Endothelial cell of umbilical vein (primary cell): ENCODE measurements around the gene LRRIQ1. TPM values are rescaled to one million over a fixed set of nuclear protein-coding genes. Genes with fewer than 3 reads are reported as not detected.

Experiments used
- BruUV-seq: library from RNA; stranded (reverse); fragments of 400-500 nt; replicated peaks from 2 replicates; lab custom pipeline; 2021; lab: Mats Ljungman, UMichigan
- CTCF ChIA-PET: fragments of 300-600, 350-600 bp; sonication (Branson Sonifier 250); formaldehyde crosslinking; loops from one replicate; lab custom pipeline; 2021; ENCODE audit warnings: antibody characterized with exemption, inconsistent platforms; lab: Charles Lee
- POLR2A ChIA-PET: fragments of 300-600, 350-600 bp; sonication (Branson Sonifier 250); formaldehyde crosslinking; loops from one replicate; lab custom pipeline; 2021; ENCODE audit warnings: antibody characterized with exemption, inconsistent platforms; lab: Charles Lee
- DNase-seq: peaks from one replicate; pipeline ENCODE4 v3.0.0-alpha.2; 2011; ENCODE audit warnings: low read depth, low spot score
- FAIRE-seq: peaks from 2 replicates; lab custom pipeline; 2011; peaks lifted over from hg19 to GRCh38; lab: Jason Lieb, UNC
- H2AFZ ChIP-seq: 2 replicates; pipeline ENCODE4 v1.6.0; 2012; ENCODE audit warnings: low read depth, low read length, control low read depth, inconsistent platforms
- H3K27ac ChIP-seq: 2 replicates; pipeline ENCODE4 v1.5.1; 2011; ENCODE audit warnings: low read depth, mild to moderate bottlenecking, control low read depth, low read length, moderate library complexity; ENCODE audit not compliant: insufficient read depth
- H3K27me3 ChIP-seq, 2 experiments: 2 replicates each; pipeline versions ENCODE4 v1.6.0 to v1.6.1; 2011; ENCODE audit warnings: low read length in 2 of 2, mixed read lengths in 1 of 2; ENCODE audit not compliant: control insufficient read depth in 2 of 2, insufficient read depth in 2 of 2
- H3K36me3 ChIP-seq, 2 experiments: 2 replicates in 1 of 2; 3 replicates in 1 of 2; pipeline ENCODE4 v1.5.1; 2011; ENCODE audit warnings: low read length in 2 of 2, mild to moderate bottlenecking in 1 of 2, moderate library complexity in 1 of 2; ENCODE audit not compliant: control insufficient read depth in 2 of 2, insufficient read depth in 2 of 2; ENCODE audit errors: extremely low read depth in 1 of 2
- H3K4me1 ChIP-seq: 3 replicates; pipeline ENCODE4 v1.5.1; 2011; ENCODE audit warnings: mild to moderate bottlenecking, low read length; ENCODE audit not compliant: control insufficient read depth, insufficient read depth; ENCODE audit errors: extremely low read depth
- H3K4me2 ChIP-seq: 2 replicates; pipeline ENCODE4 v1.6.1; 2011; ENCODE audit warnings: low read length, control low read depth, mixed read lengths; ENCODE audit not compliant: insufficient read depth
- H3K4me3 ChIP-seq, 3 experiments: fragments of 200-600 bp in 1 of 3; sonication (generic), shearing (Covaris generic) in 1 of 3; replicated peaks in 1 of 3; 2 replicates each; pipeline ENCODE4 v1.5.1; 2011 to 2016; ENCODE audit warnings: control low read depth in 3 of 3, low read length in 3 of 3, mild to moderate bottlenecking in 2 of 3, inconsistent platforms in 1 of 3, low read depth in 1 of 3, moderate library complexity in 1 of 3; ENCODE audit not compliant: insufficient read depth in 1 of 3
- H3K79me2 ChIP-seq: 2 replicates; pipeline ENCODE4 v1.6.0; 2012; ENCODE audit warnings: low read length, inconsistent platforms; ENCODE audit not compliant: control insufficient read depth, insufficient read depth
- H3K9ac ChIP-seq: replicated peaks from 2 replicates; pipeline ENCODE3; 2011; ENCODE audit warnings: low read length, control low read depth; ENCODE audit not compliant: insufficient read depth; ENCODE audit errors: extremely low read depth
- H3K9me1 ChIP-seq: replicated peaks from 3 replicates; pipeline ENCODE4 v1.6.0; 2011; ENCODE audit warnings: mild to moderate bottlenecking, low read length; ENCODE audit not compliant: control insufficient read depth, insufficient read depth; ENCODE audit errors: extremely low read depth
- H3K9me3 ChIP-seq: replicated peaks from 2 replicates; pipeline ENCODE4 v1.5.1; 2012; ENCODE audit warnings: low read length, inconsistent platforms; ENCODE audit not compliant: control insufficient read depth, insufficient read depth
- H4K20me1 ChIP-seq: replicated peaks from 2 replicates; pipeline ENCODE3; 2011; ENCODE audit warnings: mild to moderate bottlenecking, low read length; ENCODE audit not compliant: control insufficient read depth, insufficient read depth; ENCODE audit errors: extremely low read depth
- CTCF ChIP-seq, 2 donors: IDR thresholded peaks; 1 replicate in 1 of 2; 2 replicates in 1 of 2; pipeline ENCODE4 v1.5.1; 2011; ENCODE audit warnings: low read length in 2 of 2, mild to moderate bottlenecking in 2 of 2, moderate library complexity in 2 of 2, control low read depth in 1 of 2, inconsistent platforms in 1 of 2, low read depth in 1 of 2; ENCODE audit not compliant: insufficient read depth in 1 of 2; ENCODE audit errors: extremely low read depth in 1 of 2
- EZH2 ChIP-seq: IDR thresholded peaks from 2 replicates; pipeline ENCODE4 v1.6.1; 2012; ENCODE audit warnings: borderline replicate concordance, low read depth, mild to moderate bottlenecking, moderate library complexity, low read length, inconsistent platforms; ENCODE audit not compliant: severe bottlenecking
- GATA2 ChIP-seq: IDR thresholded peaks from 2 replicates; pipeline ENCODE4 v1.7.0; 2011; ENCODE audit warnings: low read depth, mild to moderate bottlenecking, moderate library complexity, mixed read lengths, low read length; ENCODE audit not compliant: insufficient read length, insufficient read depth
- JUN ChIP-seq: IDR thresholded peaks from 2 replicates; pipeline ENCODE4 v1.6.1; 2011; ENCODE audit warnings: borderline replicate concordance, low read depth; ENCODE audit not compliant: insufficient read length, insufficient read depth
- MAX ChIP-seq: IDR thresholded peaks from 2 replicates; pipeline ENCODE4 v1.6.1; 2011; ENCODE audit not compliant: insufficient read depth, insufficient read length
- MYC ChIP-seq: IDR thresholded peaks from one replicate; pipeline ENCODE4 v1.6.1; 2011; ENCODE audit warnings: mild to moderate bottlenecking, low read depth, low read length
- POLR2AphosphoS5 ChIP-seq: IDR thresholded peaks from 2 replicates; pipeline ENCODE4 v1.6.1; 2012; ENCODE audit warnings: low read depth, mild to moderate bottlenecking, control low read depth, low read length, moderate library complexity; ENCODE audit not compliant: insufficient read depth
- dilution Hi-C: fragments of 300-500 bp; cut with MboI; formaldehyde crosslinking; loops from one replicate; pipeline ENCODE4 v1.15.0; 2019; ENCODE audit warnings: low sequenced_read_pairs; ENCODE audit not compliant: extremely low pct_ligation_motif_present
- intact Hi-C: fragments of 100-400 bp; cut with micrococcal nuclease; formaldehyde crosslinking; loops from one replicate; pipeline ENCODE4 v1.10.0; 2022
- polyA plus RNA-seq, 4 experiments: library from polyadenylated mRNA; depleted of rRNA in 3 of 4; stranded (reverse) in 3 of 4; unstranded in 1 of 4; fragments of >200 nt; gene quantifications; 2 replicates each; pipeline versions ENCODE4 v1.2.1 to v1.2.3, GENCODE V29; 2011 to 2012; ENCODE audit warnings: missing spikeins in 1 of 4
- total RNA-seq: library from RNA; stranded (reverse); gene quantifications from 2 replicates; pipeline ENCODE4 v1.2.3, GENCODE V29; 2021

The LRRIQ1 gene
- total and polyA plus RNA-seq, 2 donors (not counting 3 experiments of a cell fraction or from before 2014, with no cell fraction given): 0.08 to 0.20 TPM

GRCh38 chr12:85029456-85029855, 6.7 kb upstream of the LRRIQ1 start:
- Histone ChIP-seq H3K27me3 (peaks cover 8 to 40% of the 10 kb centered on the region in 2 experiments), H3K79me2 (no peaks in the 10 kb centered on the region), H2AFZ (no peak overlapping the region), H3K4me3 (no peak overlapping the region), H3K27ac (no peak overlapping the region), H3K9ac (no peak overlapping the region), H3K4me2 (no peak overlapping the region), H3K36me3 (no peaks in the 10 kb centered on the region), H3K9me3 (no peaks in the 10 kb centered on the region), H3K4me1 (no peaks in the 10 kb centered on the region), H3K9me1 (no peaks in the 10 kb centered on the region), H4K20me1 (no peaks in the 10 kb centered on the region)
- no TSS peak for BruUV-seq
- dilution Hi-C loops (no loop called here), intact Hi-C loops (loop anchor here (1.0 kb wide), 1 partner anchor 155 kb away; no protein-coding TSS in a partner anchor)
- DNase-seq (peak; percentile 30), FAIRE-seq (no peak)
- CTCF ChIA-PET: interaction anchor here (0.6 to 9.9 kb wide), 51 partner anchors 8 to 938 kb away, joined by 3 to 646 read pairs (median 4); partner anchors contain the start of gene SLC6A15
- POLR2A ChIA-PET: no interaction called here
- TF ChIP-seq CTCF (IDR thresholded peaks at IDR 0.05; ENCODE audit: extremely low read depth in 1 of 2, insufficient read depth in 1 of 2, low read depth in 1 of 2, low read length in 2 of 2): peak; percentile 13 to 14
- no peak for TF ChIP-seq MAX
- TF ChIP-seq EZH2: no peak

- H3K27me3 ChIP-seq: peaks cover 2 to 25% of the 10 kb centered on the region in 2 experiments
- intact Hi-C loops: loop anchor here (1.0 kb wide), 1 partner anchor 125 kb away; no protein-coding TSS in a partner anchor
- H2AFZ ChIP-seq: peak overlapping the region; percentile 81
- H3K27ac ChIP-seq: no peak overlapping the region
- H3K9ac ChIP-seq: peak overlapping the region; percentile 27
- H3K4me3 ChIP-seq: peak overlapping the region; percentile 31 to 80 (median 77)
- H3K4me1 ChIP-seq: peaks cover 5% of the 10 kb centered on the region
- BruUV-seq: no TSS peak
- no peaks in the 10 kb centered on the region for H3K36me3 ChIP-seq
- no peak for DNase-seq
- no peaks in the 10 kb centered on the region for H3K9me3 ChIP-seq
- peak overlapping the region; percentile 96 for H3K4me2 ChIP-seq
- dilution Hi-C loops: no loop called here
- ChIA-PET CTCF (interaction anchor here (0.9 to 1.5 kb wide), 5 partner anchors 14 to 164 kb away, joined by 3 to 4 read pairs (median 3); no protein-coding TSS in a partner anchor), POLR2A (interaction anchor here (0.6 kb wide), 1 partner anchor 102 kb away, joined by 4 read pairs; no protein-coding TSS in a partner anchor)
- H3K9me1 ChIP-seq: no peaks in the 10 kb centered on the region
- no peaks in the 10 kb centered on the region for H3K79me2 ChIP-seq
- H4K20me1 ChIP-seq: no peaks in the 10 kb centered on the region
- TF ChIP-seq MYC (no peak), CTCF (IDR thresholded peaks at IDR 0.05; ENCODE audit: extremely low read depth in 1 of 2, insufficient read depth in 1 of 2, low read depth in 1 of 2, low read length in 2 of 2) (no peak), GATA2 (no peak), JUN (no peak), EZH2 (no peak), POLR2AphosphoS5 (no peak)
- no peak for FAIRE-seq
Observed at GRCh38 chr12:85036733-85037132, 582 bp downstream of the LRRIQ1 start.
